HCT116 (cell line): ENCODE data around the gene CHRNB4. TPM values are rescaled to one million over a fixed set of nuclear protein-coding genes. Genes with fewer than 3 reads are reported as not detected.

Experiments used
- ATAC-seq: fragments of 200-7000 bp; cut with Tn5 transposase; 2 replicates; pipeline ENCODE4 v1.9.1; 2020; ENCODE audit warnings: mild to moderate bottlenecking, moderate library complexity
- BruUV-seq: library from RNA; stranded (reverse); fragments of 400-500 nt; replicated peaks from 2 replicates; lab custom pipeline; 2021; lab: Mats Ljungman, UMichigan
- CTCF ChIA-PET: fragments of 300-600 bp; sonication (Branson Sonifier 250); formaldehyde crosslinking; loops from one replicate; lab custom pipeline; 2021; ENCODE audit warnings: antibody characterized with exemption; lab: Charles Lee
- POLR2A ChIA-PET: fragments of 300-600, 350-600 bp; sonication (Branson Sonifier 250); formaldehyde crosslinking; loops from one replicate; lab custom pipeline; 2021; ENCODE audit warnings: antibody characterized with exemption; lab: Charles Lee
- RAD21 ChIA-PET, 2 experiments: fragments of 300-600 bp; sonication (Branson Sonifier 250); formaldehyde crosslinking; loops; one replicate each; lab custom pipeline; 2023; ENCODE audit warnings: low total read pairs in 2 of 2; ENCODE audit not compliant: uncharacterized antibody in 2 of 2, unreplicated experiment in 2 of 2, low non-redundant PET in 1 of 2; lab: Charles Lee
- DNase-seq: peaks from one replicate; pipeline ENCODE4 v3.0.0-alpha.2; 2010; ENCODE audit warnings: low read depth, low spot score
- H2AFZ ChIP-seq: fragments of 200-600 bp; shearing (Covaris generic), sonication (generic); 2 replicates; pipeline ENCODE4 v1.6.1; 2017; ENCODE audit warnings: low read depth, mixed run types, mixed read lengths, antibody characterized with exemption, low read length; ENCODE audit not compliant: poor library complexity, severe bottlenecking
- H3K27ac ChIP-seq: 2 replicates; pipeline ENCODE4 v1.5.1; 2012; ENCODE audit warnings: low read depth, low read length
- H3K27me3 ChIP-seq: fragments of 200-600 bp; sonication (generic); 2 replicates; pipeline ENCODE4 v1.6.1; 2016; ENCODE audit warnings: mixed run types, low read length, mixed read lengths; ENCODE audit not compliant: insufficient read depth
- H3K36me3 ChIP-seq, 2 experiments: fragments of 200-500 bp in 1 of 2; fragments of 200-600 bp in 1 of 2; sonication (Bioruptor generic) in 1 of 2; sonication (generic) in 1 of 2; 2 replicates each; pipeline versions ENCODE4 v1.5.1 to v1.6.1; 2014 to 2016; ENCODE audit warnings: low read length in 2 of 2, inconsistent platforms in 1 of 2, mixed read lengths in 1 of 2, mixed run types in 1 of 2; ENCODE audit not compliant: insufficient read depth in 2 of 2, control insufficient read depth in 1 of 2
- H3K4me1 ChIP-seq, 2 experiments: fragments of 200-600 bp in 1 of 2; sonication (generic) in 1 of 2; 2 replicates each; pipeline versions ENCODE4 v1.5.1 to v1.6.1; 2012 to 2017; ENCODE audit warnings: low read length in 2 of 2, inconsistent platforms in 1 of 2, mild to moderate bottlenecking in 1 of 2, mixed read lengths in 1 of 2, mixed run types in 1 of 2, moderate library complexity in 1 of 2; ENCODE audit not compliant: insufficient read depth in 2 of 2, control insufficient read depth in 1 of 2
- H3K4me2 ChIP-seq: fragments of 200-600 bp; sonication (generic); 2 replicates; pipeline ENCODE4 v1.6.1; 2017; ENCODE audit warnings: mixed run types, low read length, mixed read lengths
- H3K4me3 ChIP-seq, 2 experiments: fragments of 200-600 bp in 1 of 2; sonication (generic) in 1 of 2; replicated peaks in 1 of 2; 2 replicates each; pipeline ENCODE4 v1.5.1; 2011 to 2016; ENCODE audit warnings: low read length in 2 of 2, control low read depth in 1 of 2, low read depth in 1 of 2, mild to moderate bottlenecking in 1 of 2, mixed read lengths in 1 of 2, mixed run types in 1 of 2
- H3K79me2 ChIP-seq: fragments of 200-600 bp; sonication (generic); 2 replicates; pipeline ENCODE4 v1.6.1; 2017; ENCODE audit warnings: mild to moderate bottlenecking, mixed run types, low read length, moderate library complexity, mixed read lengths; ENCODE audit not compliant: insufficient read depth
- H3K9ac ChIP-seq: fragments of 200-600 bp; sonication (generic); 2 replicates; pipeline ENCODE4 v1.6.1; 2016; ENCODE audit warnings: low read length, mixed read lengths
- H3K9me2 ChIP-seq: fragments of 200-600 bp; sonication (generic), shearing (Covaris generic); 2 replicates; pipeline ENCODE4 v1.6.1; 2017; ENCODE audit warnings: mixed run types, mild to moderate bottlenecking, moderate library complexity; ENCODE audit not compliant: insufficient read depth
- H3K9me3 ChIP-seq, 2 experiments: fragments of 200-500 bp in 1 of 2; fragments of 200-600 bp in 1 of 2; sonication (Bioruptor generic) in 1 of 2; sonication (generic) in 1 of 2; 2 replicates each; pipeline ENCODE4 v1.6.1; 2014 to 2017; ENCODE audit warnings: low read length in 2 of 2, mixed read lengths in 2 of 2, inconsistent platforms in 1 of 2, low read depth in 1 of 2, mild to moderate bottlenecking in 1 of 2, mixed run types in 1 of 2, moderate library complexity in 1 of 2; ENCODE audit not compliant: control insufficient read depth in 1 of 2, insufficient read depth in 1 of 2
- H4K20me1 ChIP-seq: fragments of 200-600 bp; sonication (generic), shearing (Covaris generic); 2 replicates; pipeline ENCODE4 v1.6.1; 2017; ENCODE audit warnings: mixed run types, mild to moderate bottlenecking, moderate library complexity; ENCODE audit not compliant: insufficient read depth
- CBX3 ChIP-seq: IDR thresholded peaks from 2 replicates; pipeline ENCODE4 v1.6.1; 2012; ENCODE audit warnings: low read depth
- CTCF ChIP-seq, 3 experiments: fragments of 200-600 bp in 1 of 3; sonication (generic) in 1 of 3; IDR thresholded peaks in 2 of 3; conservative IDR thresholded peaks in 1 of 3; 2 replicates each; pipeline ENCODE4 v1.5.1; 2012 to 2017; ENCODE audit warnings: low read depth in 2 of 3, low read length in 2 of 3, antibody characterized with exemption in 1 of 3, borderline replicate concordance in 1 of 3, control low read depth in 1 of 3, mild to moderate bottlenecking in 1 of 3, mixed read lengths in 1 of 3, mixed run types in 1 of 3, moderate library complexity in 1 of 3; ENCODE audit not compliant: insufficient read depth in 1 of 3
- ELF1 ChIP-seq: IDR thresholded peaks from 2 replicates; pipeline ENCODE4 v1.6.1; 2012; ENCODE audit warnings: low read depth, borderline replicate concordance
- EZH2phosphoT487 ChIP-seq: fragments of 200-600 bp; IDR thresholded peaks from 2 replicates; pipeline ENCODE4 v1.6.1; 2018; ENCODE audit warnings: antibody characterized with exemption, borderline replicate concordance
- POLR2AphosphoS5 ChIP-seq: IDR thresholded peaks from 2 replicates; pipeline ENCODE4 v1.6.1; 2011; ENCODE audit warnings: mild to moderate bottlenecking, low read depth, low read length, moderate library complexity
- RAD21 ChIP-seq: IDR thresholded peaks from 2 replicates; pipeline ENCODE4 v1.6.1; 2012; ENCODE audit warnings: low read depth, mild to moderate bottlenecking
- ZBTB33 ChIP-seq: IDR thresholded peaks from 2 replicates; pipeline ENCODE4 v1.6.1; 2011; ENCODE audit warnings: mild to moderate bottlenecking, low read length, moderate library complexity; ENCODE audit not compliant: insufficient replicate concordance; ENCODE audit errors: extremely low read depth
- ZFX ChIP-seq: fragments of 450-650 bp; IDR thresholded peaks from 2 replicates; pipeline ENCODE4 v1.6.1; 2017
- intact Hi-C: fragments of 100-400 bp; cut with micrococcal nuclease; formaldehyde crosslinking; loops from 2 replicates; pipeline ENCODE4 v1.10.0; 2022
- total RNA-seq: library from RNA; stranded (reverse); gene quantifications from one replicate; pipeline ENCODE4 v1.2.1, GENCODE V29; 2021; ENCODE audit not compliant: unreplicated experiment

CHRNB4 gene
- total RNA-seq, 1 experiment from 2014 or later: 2.0 TPM

- no peaks in the 10 kb centered on the region for H4K20me1 ChIP-seq
- no peak overlapping the region for H2AFZ ChIP-seq
- no peaks in the 10 kb centered on the region for H3K9me2 ChIP-seq
- ChIA-PET POLR2A (no interaction called here), RAD21 (no interaction called here), CTCF (no interaction called here)
- H3K4me2 ChIP-seq: no peak overlapping the region
- intact Hi-C loops: no loop called here
- no peak overlapping the region for H3K4me3 ChIP-seq
- no peak overlapping the region for H3K9ac ChIP-seq
- H3K27ac ChIP-seq: no peak overlapping the region
- H3K79me2 ChIP-seq: no peaks in the 10 kb centered on the region
- ATAC-seq (no peak), DNase-seq (no peak)
- no peak for TF ChIP-seq RAD21
- no peak for TF ChIP-seq ZFX
- no peak for TF ChIP-seq ZBTB33
- TF ChIP-seq ELF1: no peak
- TF ChIP-seq POLR2AphosphoS5: no peak
- no peak for TF ChIP-seq CTCF (IDR thresholded peaks at IDR 0.05 in 2 of 3, conservative IDR thresholded peaks at IDR 0.05 in 1 of 3; ENCODE audit: borderline replicate concordance in 1 of 3, insufficient read depth in 1 of 3, low read depth in 2 of 3, low read length in 2 of 3)
- TF ChIP-seq CBX3: no peak
- TF ChIP-seq EZH2phosphoT487: no peak
- no peaks in the 10 kb centered on the region for H3K27me3 ChIP-seq
- BruUV-seq: no TSS peak
- H3K4me1 ChIP-seq: no peaks in the 10 kb centered on the region
- H3K9me3 ChIP-seq: no peaks in the 10 kb centered on the region
- no peaks in the 10 kb centered on the region for H3K36me3 ChIP-seq
Measured at GRCh38 chr15:78675206-78675605, 34.2 kb upstream of the CHRNB4 start.
